NK-92 (cell line): ENCODE measurements around the gene HDAC3.

Experiments used
- DNase-seq: peaks from one replicate; lab custom pipeline; 2025; ENCODE audit not compliant: unreplicated experiment; lab: John Stamatoyannopoulos, UW

HDAC3 gene

DNA sequence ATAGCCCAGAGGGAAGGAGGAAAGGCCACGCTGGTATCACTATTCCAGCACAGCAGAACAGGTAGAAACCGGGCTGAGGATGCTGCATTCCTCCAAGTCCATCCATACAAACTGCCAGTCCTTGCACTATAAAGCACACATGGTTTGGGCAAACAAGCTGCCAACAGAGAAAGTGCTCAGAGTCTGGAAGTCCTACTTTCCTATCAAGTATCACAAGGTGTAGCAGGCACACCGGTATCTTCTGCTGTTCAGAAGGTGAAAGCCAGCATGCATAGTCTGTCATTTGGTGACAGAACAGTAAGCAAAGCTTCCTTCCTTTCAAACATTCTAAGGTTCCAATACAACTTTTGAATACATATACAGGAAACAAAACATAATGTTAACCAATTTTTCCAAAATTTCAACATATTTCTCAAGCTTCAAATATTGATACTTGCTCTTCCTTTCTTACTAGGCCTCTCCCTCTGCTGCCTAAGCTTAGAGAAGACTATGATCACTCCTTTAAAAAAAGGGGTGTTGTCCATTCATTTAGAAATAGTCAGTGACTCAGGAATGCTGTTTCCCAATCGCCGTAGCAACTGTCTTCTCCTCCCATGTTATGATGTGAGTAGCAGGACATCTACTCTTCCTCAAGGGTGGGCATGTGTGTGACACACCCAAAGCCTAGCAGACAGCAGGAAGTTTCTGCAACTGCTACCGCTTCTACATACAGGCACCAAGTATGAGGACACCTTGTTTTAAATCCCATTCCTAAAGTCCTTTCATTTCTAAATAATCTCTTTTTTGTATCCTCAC is 32.5 kb downstream of the HDAC3 start:
- DNase-seq, result no peak

DNA sequence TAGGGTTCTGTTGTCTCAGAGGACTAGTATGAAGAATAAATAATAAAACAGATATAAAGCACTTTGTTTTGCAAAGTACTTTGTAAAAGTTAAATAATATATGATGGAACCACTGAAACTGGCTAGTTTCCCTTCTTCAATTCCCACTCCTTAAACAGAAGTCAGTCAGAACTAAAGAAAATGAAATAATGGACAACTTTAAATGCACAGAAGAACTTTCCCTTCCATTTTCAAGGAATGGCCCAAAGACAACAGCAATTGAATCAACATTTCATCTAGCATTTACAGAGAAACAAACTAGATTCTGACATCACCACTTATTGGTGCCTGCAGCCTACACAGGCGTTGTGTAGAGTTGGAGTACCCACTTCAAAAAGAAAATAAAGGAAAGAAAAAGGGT is 34.0 kb downstream of the HDAC3 start:
- no peak for DNase-seq

DNA sequence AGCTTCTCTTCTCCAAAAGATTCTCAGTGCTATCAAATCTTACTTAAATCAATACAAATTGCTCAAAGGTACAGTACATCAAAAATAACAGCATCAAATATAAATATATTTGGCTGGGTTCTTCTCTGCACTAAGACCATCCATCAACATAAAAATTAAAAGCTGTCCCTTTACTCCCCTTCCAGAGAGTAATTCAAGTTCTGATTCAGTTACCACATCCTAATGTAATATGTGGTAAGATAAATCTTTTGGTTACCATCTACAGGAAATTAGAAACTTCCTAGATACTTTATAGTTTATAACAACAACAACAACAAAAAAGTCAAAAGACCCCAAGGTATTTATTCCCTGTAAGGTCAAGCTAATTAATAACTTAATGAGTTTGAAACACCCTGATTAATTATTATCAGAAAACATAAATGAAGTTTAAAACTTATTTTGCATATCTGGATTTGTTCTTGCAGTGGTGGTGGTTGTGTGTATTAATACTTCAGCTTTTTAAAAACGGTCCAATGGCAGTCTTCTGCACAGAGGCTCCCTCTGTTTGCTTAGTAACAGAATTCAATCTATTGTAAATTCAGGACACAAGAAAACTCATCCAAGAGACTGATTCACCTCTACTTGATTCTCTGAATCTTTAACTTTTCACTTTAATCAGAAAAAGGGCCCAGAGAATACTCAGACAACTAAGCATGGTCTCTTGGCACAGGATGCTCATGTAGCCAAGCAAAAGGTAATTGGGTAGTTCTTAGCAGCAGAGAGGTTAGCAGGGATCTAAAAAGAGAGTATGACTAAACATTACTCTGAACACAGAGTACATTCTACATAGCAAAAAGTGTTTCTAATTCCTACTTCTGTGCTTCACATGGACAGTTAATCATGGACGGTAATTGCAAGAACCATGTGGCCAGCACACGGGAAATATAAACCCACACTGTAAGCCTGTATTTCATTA is 38.0 kb downstream of the HDAC3 start:
- no peak for DNase-seq

DNA sequence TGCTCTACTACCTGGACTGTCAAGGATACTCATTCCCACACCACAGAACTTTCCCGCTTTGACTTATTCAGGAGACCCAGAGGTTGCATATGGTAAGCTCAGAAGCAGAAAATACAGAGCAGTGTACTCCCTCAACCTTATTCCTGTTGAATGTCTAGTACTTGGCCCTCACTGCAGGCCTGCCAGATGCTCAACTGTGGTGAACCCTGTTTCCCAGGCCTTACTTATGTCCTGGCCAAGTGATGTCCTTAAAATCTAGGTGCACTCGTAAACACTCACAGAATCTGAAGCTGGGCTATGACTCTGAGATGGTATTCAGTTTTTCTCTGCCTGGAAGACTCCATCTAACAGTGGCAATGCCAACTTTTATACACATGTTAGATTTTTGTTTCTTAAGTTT is 38.8 kb downstream of the HDAC3 start:
- no peak for DNase-seq

DNA sequence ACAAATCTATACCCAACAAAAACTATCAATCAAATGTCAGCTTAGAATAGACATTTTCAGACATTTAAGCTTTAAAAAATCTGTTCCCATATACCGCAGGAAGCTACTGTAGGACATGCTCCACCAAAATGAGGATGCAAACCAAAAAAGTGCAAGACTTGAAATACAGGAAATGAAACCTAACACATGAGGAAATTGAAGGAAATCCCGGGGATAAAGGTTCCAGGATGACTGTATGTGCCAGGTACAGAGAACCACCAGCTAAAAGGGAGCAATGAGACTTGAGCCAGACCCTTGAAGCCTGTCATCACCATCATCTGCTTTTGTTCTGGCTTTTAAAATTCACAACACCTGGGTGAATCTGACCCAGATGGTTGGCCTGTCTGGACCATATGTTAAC is 39.3 kb downstream of the HDAC3 start:
- no peak for DNase-seq

DNA sequence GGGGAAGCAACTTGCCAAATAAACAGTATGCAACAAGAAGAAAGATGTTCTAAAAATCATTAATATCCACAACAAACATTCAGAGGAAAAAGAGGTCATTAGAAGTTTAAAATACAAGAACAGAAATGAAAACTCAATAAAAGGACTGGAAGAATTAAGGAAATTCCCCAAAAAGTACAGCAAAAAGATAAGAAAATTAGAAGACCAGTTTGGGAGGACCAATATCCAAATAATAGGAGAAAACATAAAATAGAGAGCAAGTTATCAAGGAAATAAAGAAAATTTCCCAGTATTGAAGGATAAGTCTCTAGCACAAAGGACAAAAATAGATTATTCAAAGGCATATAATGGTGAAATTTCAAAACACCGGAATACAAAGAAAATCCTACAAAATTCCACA is 39.8 kb downstream of the HDAC3 start:
- DNase-seq, result no peak

DNA sequence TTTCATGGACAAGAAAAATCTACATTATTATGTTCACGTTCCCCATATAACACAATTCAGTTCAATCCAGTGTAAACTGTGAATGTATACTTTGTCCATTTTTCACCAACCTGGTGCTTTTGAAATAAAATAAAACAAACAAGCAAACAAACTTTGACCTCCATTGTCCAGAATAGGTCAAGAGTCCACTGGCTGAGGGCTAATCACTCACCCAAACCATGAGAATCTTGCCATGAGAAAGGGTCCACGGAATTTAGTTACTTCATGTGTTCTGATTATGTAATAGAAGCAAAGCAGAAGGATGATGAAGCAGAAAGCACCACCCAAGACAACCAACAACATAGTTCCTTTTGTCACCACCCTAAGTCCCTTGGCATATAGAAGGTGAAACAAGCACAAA is 46.5 kb downstream of the HDAC3 start:
- DNase-seq, result no peak

DNA sequence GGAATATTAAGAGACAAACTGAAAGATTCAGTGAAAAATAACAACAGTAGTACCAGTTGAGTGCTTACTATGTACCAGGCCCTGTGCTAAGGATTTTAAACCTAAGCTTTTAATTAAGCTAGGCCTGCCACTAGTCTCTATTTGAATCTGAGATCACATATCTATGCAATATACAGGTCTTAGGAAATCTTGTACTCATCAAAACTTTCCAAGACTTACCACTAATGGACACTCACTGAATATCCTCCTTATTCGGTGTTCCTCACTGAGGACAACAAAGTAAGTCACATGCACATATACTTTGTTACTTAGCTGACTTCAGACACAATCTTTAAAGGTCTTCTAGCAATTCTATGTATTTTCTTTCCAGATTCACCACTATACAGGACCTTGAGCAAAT is 50.4 kb downstream of the HDAC3 start:
- DNase-seq, result no peak

DNA sequence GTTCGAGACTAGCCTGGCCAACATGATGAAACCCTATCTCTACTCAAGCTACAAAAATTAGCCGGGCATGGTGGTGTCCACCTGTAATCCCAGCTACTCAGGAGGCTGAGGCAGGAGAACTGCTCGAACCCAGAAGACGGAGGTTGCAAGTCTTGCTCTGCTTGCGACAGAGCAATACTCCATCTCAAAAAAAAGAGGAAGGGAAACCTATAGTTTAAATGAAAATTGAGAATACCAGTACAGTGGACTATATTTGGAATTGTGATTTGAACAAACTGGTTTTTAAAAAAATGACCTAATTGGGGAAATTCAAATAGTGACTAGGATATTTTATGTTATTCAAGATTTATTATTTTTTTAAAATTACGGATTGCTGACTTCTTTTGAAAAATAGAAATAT is 51.1 kb downstream of the HDAC3 start:
- DNase-seq, result no peak

DNA sequence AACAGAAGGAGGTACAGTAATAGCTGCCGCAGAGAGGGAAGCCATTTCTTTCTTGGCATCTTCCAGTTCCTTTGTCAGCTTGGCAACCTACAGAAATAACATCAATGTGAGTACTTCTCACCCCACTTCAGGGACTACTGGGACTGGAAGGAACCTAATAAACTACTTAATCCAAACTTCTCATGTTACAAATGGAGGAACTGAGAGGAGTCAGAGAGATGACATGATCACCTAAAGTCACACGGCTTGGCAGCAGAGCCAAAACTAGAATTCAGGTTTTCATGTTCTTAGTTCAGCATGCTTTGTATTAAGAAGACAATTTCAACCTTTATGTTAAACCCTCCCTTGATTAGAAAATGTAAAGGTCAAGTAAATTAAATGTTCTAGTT is 62.5 kb downstream of the HDAC3 start:
- DNase-seq, result no peak

DNA sequence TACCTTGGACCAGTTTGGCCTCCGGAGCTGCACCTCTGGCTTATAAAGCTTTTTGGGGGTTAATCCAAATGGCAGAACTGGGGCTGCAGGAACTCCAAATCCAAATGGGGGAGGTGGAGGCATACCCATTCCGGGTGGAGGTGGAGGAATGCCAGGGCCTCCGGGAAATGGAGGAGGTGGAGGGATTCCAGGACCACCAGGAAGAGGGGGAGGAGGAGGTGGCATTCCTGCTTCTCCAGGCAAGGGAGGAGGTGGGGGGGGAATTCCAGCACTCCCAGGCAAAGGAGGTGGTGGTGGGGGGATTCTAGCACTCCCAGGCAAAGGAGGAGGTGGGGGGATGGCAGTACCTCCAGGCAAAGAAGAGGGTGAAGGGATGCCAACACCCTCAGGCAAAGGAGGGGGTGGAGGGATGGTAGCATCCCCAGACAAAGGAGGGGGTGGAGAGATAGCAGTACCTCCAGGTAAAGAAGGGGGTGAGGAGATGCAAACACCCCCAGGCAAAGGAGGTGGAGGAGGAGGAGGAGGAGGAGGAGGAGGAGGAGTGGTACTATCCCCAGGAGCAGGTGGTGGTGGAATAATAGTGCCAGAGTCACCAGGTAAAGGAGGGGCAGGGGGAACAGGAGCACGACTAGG is 63.0 kb downstream of the HDAC3 start:
- DNase-seq, result no peak
